Urinary bladder (tissue), 4 donors: Measurements from ENCODE around the gene KCNT1. TPM values are rescaled to one million over a fixed set of nuclear protein-coding genes. Genes with fewer than 3 reads are reported as not detected.

Experiments
- DNase-seq: peaks from one replicate; pipeline ENCODE4 v3.0.0-alpha.2; 2015; ENCODE audit errors: extremely low spot score
- H3K27ac ChIP-seq: one replicate; pipeline ENCODE4 v1.5.1; 2013; ENCODE audit warnings: low read depth, mild to moderate bottlenecking, moderate library complexity
- H3K36me3 ChIP-seq: one replicate; pipeline ENCODE4 v1.6.1; 2013; ENCODE audit warnings: mild to moderate bottlenecking, moderate library complexity; ENCODE audit not compliant: insufficient read depth
- H3K4me1 ChIP-seq: one replicate; pipeline ENCODE4 v1.6.1; 2013; ENCODE audit warnings: mild to moderate bottlenecking, moderate library complexity; ENCODE audit not compliant: insufficient read depth
- H3K4me3 ChIP-seq: one replicate; pipeline ENCODE4 v1.5.1; 2013; ENCODE audit warnings: low read depth, low read length
- WGBS: extraction: QIAGEN DNeasy Blood & Tissue Kit; methylation state at CpG from one replicate; pipeline ENCODE4 v1.1.7; 2013; 5-methylcytosine and 5-hydroxymethylcytosine counted together
- polyA plus RNA-seq: library from polyadenylated mRNA; stranded (reverse); fragments of 200-250 nt; gene quantifications from one replicate; pipeline ENCODE4 v1.2.3, GENCODE V29; 2013
- total RNA-seq: library from RNA; depleted of rRNA; stranded (reverse); fragments of >200 nt; gene quantifications from one replicate; pipeline ENCODE4 v1.2.3, GENCODE V29; 2014
- donor health status: healthy with polysubstance abuse.
- donor health status: healthy.

Gene KCNT1
- total and polyA plus RNA-seq, 2 donors: 0.37 to 0.58 TPM

DNA sequence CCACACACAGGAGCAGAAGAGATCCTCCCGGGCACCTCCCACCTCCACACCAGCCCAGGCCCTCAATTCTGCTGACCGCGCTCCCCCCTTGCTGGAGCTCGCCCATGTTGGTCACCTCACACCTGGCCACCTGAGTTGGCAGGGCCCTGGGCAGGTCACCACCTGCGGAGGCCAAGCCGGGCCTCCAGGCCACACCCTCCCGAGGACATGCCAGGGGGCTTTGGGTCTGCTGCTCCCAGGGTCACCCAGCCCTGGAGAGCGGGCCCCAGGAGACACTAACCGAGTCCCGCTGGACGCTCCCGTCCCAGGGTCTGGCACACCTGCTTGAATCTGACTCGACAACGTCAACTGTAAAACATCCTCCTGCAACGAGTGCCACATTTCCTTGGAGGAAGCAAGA, 4.8 kb upstream of the KCNT1 start:
- H3K36me3 ChIP-seq: no peaks in the 10 kb centered on the region
- no peak overlapping the region for H3K4me3 ChIP-seq
- H3K4me1 ChIP-seq: no peaks in the 10 kb centered on the region
- no peak for DNase-seq
- WGBS: 77% methylated on average over 15 of the region's 15 CpGs
- H3K27ac ChIP-seq: no peak overlapping the region

- H3K27ac ChIP-seq: no peak overlapping the region
- H3K36me3 ChIP-seq: no peaks in the 10 kb centered on the region
- WGBS: 68% methylated on average over 21 of the region's 21 CpGs
- H3K4me3 ChIP-seq: no peak overlapping the region
- no peak for DNase-seq
- no peaks in the 10 kb centered on the region for H3K4me1 ChIP-seq
Observed at GRCh38 chr9:135698236-135698635, 3.7 kb upstream of the KCNT1 start.

DNA sequence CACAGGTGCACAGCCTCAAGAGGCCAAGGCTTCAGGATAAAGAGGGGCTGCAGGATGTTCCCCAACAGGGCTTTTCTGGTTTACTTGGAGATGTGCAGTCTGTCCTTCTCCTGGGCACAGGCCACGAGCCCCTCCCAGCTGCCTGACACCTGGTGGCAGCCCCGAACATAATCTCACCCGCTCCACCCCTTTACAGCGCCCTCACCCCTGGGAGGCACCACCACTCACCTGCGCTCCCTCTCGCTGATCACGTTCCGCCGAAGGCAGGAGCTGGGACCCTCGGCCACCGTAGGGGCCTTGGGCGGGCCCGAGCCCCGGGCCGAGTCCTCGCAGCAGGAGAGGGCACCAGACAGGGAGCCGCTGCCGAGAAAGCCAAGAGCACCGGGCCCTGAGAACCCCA, 3.2 kb upstream of the KCNT1 start:
- Histone ChIP-seq H3K4me1 (no peaks in the 10 kb centered on the region), H3K27ac (no peak overlapping the region), H3K4me3 (no peak overlapping the region), H3K36me3 (no peaks in the 10 kb centered on the region)
- DNase-seq: no peak
- 72% methylated on average over 19 of the region's 19 CpGs for WGBS

DNA sequence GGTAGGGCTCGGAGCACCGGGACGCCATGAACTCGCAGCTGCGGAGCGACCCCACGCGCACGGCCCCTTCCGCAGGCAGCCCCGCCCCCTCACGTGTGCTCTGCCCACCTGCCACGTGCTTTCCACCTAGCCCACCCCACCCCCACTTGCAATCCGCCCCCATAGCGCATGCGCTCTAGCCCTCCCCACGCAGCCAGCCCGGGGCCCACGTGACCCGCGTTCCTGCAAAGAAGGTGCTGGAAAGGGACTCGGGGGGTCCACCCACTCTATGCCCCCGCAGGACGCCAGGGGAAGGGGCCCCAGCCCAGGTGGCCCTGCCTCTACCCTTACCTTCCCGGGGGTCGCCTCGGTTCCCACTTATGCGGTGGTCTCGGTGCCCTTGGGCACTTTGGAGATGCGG, 2.5 kb upstream of the KCNT1 start, which contains the start of gene SOHLH1:
TSS of gene SOHLH1 (minus strand) at position 42 of the 400 bp plus-strand sequence. CDS start at position 28, 14 bp downstream.
- no peaks in the 10 kb centered on the region for H3K4me1 ChIP-seq
- no peaks in the 10 kb centered on the region for H3K36me3 ChIP-seq
- no peak within 1 kb of the TSS for H3K27ac ChIP-seq
- no peak for DNase-seq
- no peak within 1 kb of the TSS for H3K4me3 ChIP-seq
- 84% methylated on average over 30 of the region's 30 CpGs for WGBS

DNA sequence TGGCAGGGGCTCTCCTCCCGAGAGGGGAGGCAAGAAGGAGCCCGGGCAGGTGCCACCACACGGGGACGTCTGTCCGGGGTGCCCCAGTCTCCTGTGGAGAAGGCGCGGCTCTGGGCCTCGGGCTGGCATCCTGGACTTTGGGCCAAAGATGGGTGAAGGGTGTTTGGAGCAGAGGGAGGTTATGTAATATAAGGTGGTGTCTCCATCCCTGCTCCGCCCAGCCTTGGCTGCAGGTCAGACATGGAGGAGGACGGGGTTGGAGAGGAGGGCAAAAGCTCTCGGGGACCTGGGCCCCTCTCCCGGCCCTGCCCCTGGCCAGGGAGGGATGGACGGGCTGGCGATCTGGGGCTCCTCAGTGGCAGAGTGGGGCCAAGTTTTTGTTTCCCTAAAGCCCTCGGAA, 1.5 kb upstream of the KCNT1 start:
- 67% methylated on average over 15 of the region's 15 CpGs for WGBS
- no peaks in the 10 kb centered on the region for H3K4me1 ChIP-seq
- no peak overlapping the region for H3K27ac ChIP-seq
- DNase-seq: no peak
- no peak overlapping the region for H3K4me3 ChIP-seq
- H3K36me3 ChIP-seq: no peaks in the 10 kb centered on the region

DNA sequence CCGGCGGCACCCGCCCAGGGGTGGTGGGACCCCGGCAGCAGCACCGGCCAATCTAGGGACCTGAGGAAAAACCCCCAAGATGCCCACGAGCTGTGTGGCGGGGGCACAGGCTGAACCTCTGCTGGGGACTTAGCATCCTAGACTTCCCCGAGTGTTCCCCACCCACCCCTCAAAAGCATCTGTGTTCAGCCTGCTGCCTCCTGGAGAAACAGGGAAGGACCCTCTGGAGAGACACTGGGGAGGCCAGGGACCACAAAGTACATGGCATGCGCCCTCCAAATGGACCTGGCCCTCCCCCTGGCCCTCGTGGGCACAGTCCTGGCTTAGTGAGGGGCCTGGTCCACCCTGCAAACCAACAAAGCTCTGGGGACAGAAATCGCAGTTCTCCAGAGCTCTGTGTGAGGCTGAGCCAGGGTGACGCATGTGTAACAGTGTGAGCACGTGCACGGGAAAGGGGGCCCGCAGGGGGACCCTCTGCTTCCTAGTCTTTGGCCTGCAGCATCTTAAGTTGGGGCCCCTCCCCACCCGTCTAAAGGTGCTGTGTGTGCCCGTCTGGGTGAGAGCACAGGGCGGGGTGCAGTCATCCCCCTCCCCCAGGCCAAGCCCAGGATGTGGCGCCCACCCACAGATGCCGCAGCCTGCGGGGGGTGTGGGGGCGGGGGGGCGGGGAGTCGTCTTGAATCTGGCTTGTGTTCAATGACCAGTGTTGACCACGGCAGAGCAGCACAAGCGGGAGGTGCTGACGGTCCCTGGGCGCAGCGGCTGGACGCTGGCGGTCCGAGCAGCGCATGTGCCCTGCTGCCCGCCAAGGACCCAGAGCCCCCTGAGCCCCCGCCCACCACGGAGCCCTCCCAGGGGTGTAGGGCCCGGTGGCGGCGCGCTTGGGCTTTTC, 672 bp upstream of the KCNT1 start:
- H3K27ac ChIP-seq: no peak overlapping the region
- no peak for DNase-seq
- H3K36me3 ChIP-seq: no peaks in the 10 kb centered on the region
- H3K4me3 ChIP-seq: no peak overlapping the region
- WGBS: 20% methylated on average over 40 of the region's 40 CpGs
- no peaks in the 10 kb centered on the region for H3K4me1 ChIP-seq

GRCh38 chr9:135703726-135704125, 1.7 kb downstream of the KCNT1 start:
- H3K4me1 ChIP-seq: no peaks in the 10 kb centered on the region
- H3K27ac ChIP-seq: no peak overlapping the region
- no peak for DNase-seq
- WGBS: 40% methylated on average over 14 of the region's 14 CpGs
- no peaks in the 10 kb centered on the region for H3K36me3 ChIP-seq
- no peak overlapping the region for H3K4me3 ChIP-seq

DNA sequence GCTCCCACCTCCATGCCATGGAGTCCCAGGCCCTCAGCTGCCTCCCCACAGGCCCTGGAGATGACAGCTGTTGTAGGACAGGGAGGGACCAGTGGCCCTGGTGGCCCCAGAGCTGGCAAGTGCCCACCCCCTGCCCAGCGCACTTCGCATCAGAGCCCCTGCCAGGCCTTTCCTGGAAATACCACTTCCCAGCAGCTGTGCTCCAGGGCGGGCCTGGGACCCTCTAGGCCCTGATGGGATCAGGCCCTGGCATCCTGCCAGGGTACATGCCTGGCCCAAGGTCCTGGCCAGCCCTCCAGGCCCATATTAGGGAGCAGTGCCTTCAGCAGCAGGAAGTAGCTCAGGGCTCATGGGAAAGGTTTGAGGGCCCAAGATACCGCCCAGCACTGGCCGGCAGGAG, 2.5 kb downstream of the KCNT1 start:
- Histone ChIP-seq H3K27ac (no peak overlapping the region), H3K4me1 (no peaks in the 10 kb centered on the region), H3K36me3 (no peaks in the 10 kb centered on the region), H3K4me3 (no peak overlapping the region)
- 54% methylated on average over 5 of the region's 5 CpGs for WGBS
- DNase-seq: no peak

GRCh38 chr9:135705376-135705775, 3.4 kb downstream of the KCNT1 start:
- DNase-seq: no peak
- no peak overlapping the region for H3K4me3 ChIP-seq
- 72% methylated on average over 14 of the region's 14 CpGs for WGBS
- no peaks in the 10 kb centered on the region for H3K4me1 ChIP-seq
- H3K36me3 ChIP-seq: no peaks in the 10 kb centered on the region
- no peak overlapping the region for H3K27ac ChIP-seq

- Histone ChIP-seq H3K36me3 (no peaks in the 10 kb centered on the region), H3K4me1 (no peaks in the 10 kb centered on the region), H3K4me3 (no peak overlapping the region), H3K27ac (no peak overlapping the region)
- no peak for DNase-seq
- WGBS: 84% methylated on average over 9 of the region's 9 CpGs
Observed at GRCh38 chr9:135706288-135706687, 4.3 kb downstream of the KCNT1 start.

DNA sequence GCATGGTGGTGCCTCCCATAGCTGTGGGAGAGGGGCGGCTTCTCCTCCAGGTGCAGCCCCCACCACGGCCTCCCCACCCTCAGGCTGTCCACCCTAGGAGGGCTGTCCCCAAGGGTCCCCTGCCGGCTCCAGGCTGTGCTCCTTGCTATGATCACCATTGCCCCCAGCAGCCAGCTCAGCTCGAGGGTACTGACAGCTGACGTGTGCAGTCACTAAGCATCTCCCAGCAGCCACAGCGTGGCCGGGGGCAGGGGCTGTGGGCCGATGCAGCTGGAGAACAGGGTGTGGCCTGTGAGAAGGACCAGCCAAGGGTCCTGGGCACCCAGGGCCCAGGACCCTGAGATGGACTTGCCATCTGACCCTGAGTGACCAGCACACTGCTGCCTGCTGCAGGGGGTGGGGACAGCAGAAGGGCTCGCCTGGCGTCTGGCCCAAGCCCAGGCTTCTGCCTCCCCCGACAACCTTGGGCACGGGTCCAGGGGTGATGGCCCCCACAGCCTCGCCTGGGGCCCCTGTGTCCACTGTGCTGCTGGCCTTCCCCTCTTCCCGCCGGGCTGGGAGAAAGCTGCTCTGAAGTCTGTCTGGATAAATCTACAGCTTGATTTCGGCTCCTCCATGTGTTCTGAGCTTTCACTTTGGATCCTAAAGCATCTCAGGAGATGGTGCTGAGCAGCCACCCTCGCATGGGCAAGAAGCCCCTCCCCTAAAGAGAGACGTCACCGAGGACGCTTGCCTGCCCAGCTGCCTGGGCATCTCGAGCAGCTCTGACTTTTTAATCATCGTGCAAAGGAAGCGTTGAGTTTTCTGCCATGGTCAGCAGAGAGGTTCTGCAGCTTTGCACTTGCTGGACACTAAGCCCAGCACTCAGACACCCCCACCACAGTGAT, 5.5 kb downstream of the KCNT1 start:
- no peak for DNase-seq
- Histone ChIP-seq H3K4me3 (no peak overlapping the region), H3K27ac (no peak overlapping the region), H3K4me1 (no peaks in the 10 kb centered on the region), H3K36me3 (no peaks in the 10 kb centered on the region)
- whole genome bisulfite sequencing: 45% methylated on average over 23 of the region's 23 CpGs

- Histone ChIP-seq H3K4me1 (no peaks in the 10 kb centered on the region), H3K36me3 (no peaks in the 10 kb centered on the region), H3K27ac (no peak overlapping the region), H3K4me3 (no peak overlapping the region)
- WGBS: 86% methylated on average over 4 of the region's 4 CpGs
- DNase-seq: no peak
Observed at GRCh38 chr9:135708164-135708563, 6.2 kb downstream of the KCNT1 start.

DNA sequence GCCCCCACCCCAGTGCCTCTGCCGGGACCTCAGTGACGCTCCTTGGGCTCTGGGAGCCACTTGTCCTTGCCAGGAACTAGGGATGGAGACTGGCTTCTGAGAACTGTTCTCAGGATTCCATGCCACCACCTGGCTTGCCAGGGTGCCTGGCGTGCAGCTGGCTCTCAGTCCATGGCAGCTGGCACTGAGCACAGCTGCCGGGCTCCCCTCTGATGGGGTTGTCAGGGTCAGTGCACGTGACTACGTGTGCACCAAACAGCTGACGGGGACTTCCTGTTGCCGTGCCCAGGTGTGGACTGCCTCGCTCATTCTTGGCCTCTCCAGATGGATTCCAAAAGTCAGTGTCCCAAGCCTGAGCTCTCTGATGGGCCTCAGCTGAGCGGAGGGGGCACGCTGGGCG, 9.4 kb downstream of the KCNT1 start:
- H3K4me3 ChIP-seq: no peak overlapping the region
- 84% methylated on average over 12 of the region's 12 CpGs for WGBS
- H3K36me3 ChIP-seq: no peaks in the 10 kb centered on the region
- no peak overlapping the region for H3K27ac ChIP-seq
- DNase-seq: no peak
- H3K4me1 ChIP-seq: no peaks in the 10 kb centered on the region

GRCh38 chr9:135711881-135712280, 9.9 kb downstream of the KCNT1 start:
- DNase-seq: no peak
- H3K4me3 ChIP-seq: no peak overlapping the region
- no peaks in the 10 kb centered on the region for H3K36me3 ChIP-seq
- no peaks in the 10 kb centered on the region for H3K4me1 ChIP-seq
- no peak overlapping the region for H3K27ac ChIP-seq
- 75% methylated on average over 10 of the region's 10 CpGs for WGBS
